HepG2 (cell line): ENCODE measurements around the gene SAPCD2. TPM values are rescaled to one million over a fixed set of nuclear protein-coding genes. Genes with fewer than 3 reads are reported as not detected.

Experiments used
- BRCA1 ChIP-seq: sonication (generic); formaldehyde crosslinking; IDR thresholded peaks from 2 replicates; pipeline ENCODE4 v1.4.0; 2020; ENCODE audit warnings: missing genetic modification reagents
- CERS6 ChIP-seq: sonication (generic); formaldehyde crosslinking; IDR thresholded peaks from 2 replicates; pipeline ENCODE4 v1.5.0; 2020; ENCODE audit warnings: missing genetic modification reagents
- DNMT1 ChIP-seq: sonication (generic); formaldehyde crosslinking; IDR thresholded peaks from 2 replicates; pipeline ENCODE4 v1.5.1; 2020; ENCODE audit warnings: mild to moderate bottlenecking, missing genetic modification reagents
- EED ChIP-seq: sonication (generic); formaldehyde crosslinking; IDR thresholded peaks from 2 replicates; pipeline ENCODE4 v1.5.0; 2020; ENCODE audit warnings: mild to moderate bottlenecking, missing genetic modification reagents
- HNF1B ChIP-seq: sonication (generic); formaldehyde crosslinking; IDR thresholded peaks from 2 replicates; pipeline ENCODE4 v1.5.1; 2020; ENCODE audit warnings: mild to moderate bottlenecking, moderate library complexity, missing genetic modification reagents
- IRF2 ChIP-seq: IDR thresholded peaks from 2 replicates; pipeline ENCODE4 v1.6.1; 2018; ENCODE audit warnings: missing genetic modification reagents, missing compliant biosample characterization
- ISL2 ChIP-seq: sonication (generic); formaldehyde crosslinking; IDR thresholded peaks from 2 replicates; pipeline ENCODE4 v1.5.0; 2020; ENCODE audit warnings: missing genetic modification reagents
- NAIF1 ChIP-seq: sonication (generic); formaldehyde crosslinking; IDR thresholded peaks from 2 replicates; pipeline ENCODE4 v1.5.0; 2020; ENCODE audit warnings: mild to moderate bottlenecking, missing genetic modification reagents, borderline replicate concordance
- NBN ChIP-seq: fragments of 450-650 bp; conservative IDR thresholded peaks from 2 replicates; pipeline ENCODE4 v1.6.1; 2017
- NFYC ChIP-seq: IDR thresholded peaks from 2 replicates; pipeline ENCODE4 v1.6.1; 2016; ENCODE audit warnings: missing genetic modification reagents, missing compliant biosample characterization
- SMC3 ChIP-seq: IDR thresholded peaks from 2 replicates; pipeline ENCODE4 v1.6.1; 2011; ENCODE audit warnings: low read length, improper control_type of control experiment
- SSRP1 ChIP-seq: IDR thresholded peaks from 2 replicates; pipeline ENCODE4 v1.6.1; 2016; ENCODE audit warnings: control low read depth
- STAG1 ChIP-seq: sonication (generic); formaldehyde crosslinking; IDR thresholded peaks from 2 replicates; pipeline ENCODE4 v1.4.0; 2020; ENCODE audit warnings: missing genetic modification reagents
- ZBTB7B ChIP-seq: sonication (generic); formaldehyde crosslinking; IDR thresholded peaks from 2 replicates; pipeline ENCODE4 v1.4.0; 2020; ENCODE audit warnings: missing genetic modification reagents
- ZFP36L1 ChIP-seq: sonication (generic); formaldehyde crosslinking; IDR thresholded peaks from 2 replicates; pipeline ENCODE4 v1.8.0; 2022; ENCODE audit warnings: mild to moderate bottlenecking, missing genetic modification reagents, moderate library complexity
- ZFP91 ChIP-seq: sonication (generic); formaldehyde crosslinking; IDR thresholded peaks from 2 replicates; pipeline ENCODE4 v1.9.0; 2022; ENCODE audit warnings: missing genetic modification reagents, mild to moderate bottlenecking, borderline replicate concordance
- ZNF850 ChIP-seq: sonication (generic); formaldehyde crosslinking; conservative IDR thresholded peaks from 2 replicates; pipeline ENCODE4 v1.9.0; 2021; ENCODE audit warnings: mild to moderate bottlenecking, missing genetic modification reagents
- ZSCAN20 ChIP-seq: sonication (generic); formaldehyde crosslinking; IDR thresholded peaks from 2 replicates; pipeline ENCODE4 v1.4.0; 2020; ENCODE audit warnings: missing genetic modification reagents, mild to moderate bottlenecking, borderline replicate concordance
- polyA plus RNA-seq, 8 experiments: library from polyadenylated mRNA; depleted of rRNA in 3 of 8; stranded (reverse) in 7 of 8; unstranded in 1 of 8; fragments of >200 nt; fragmentation: Illumina TruSeq in 4 of 8; extraction: Trizol in 4 of 8; gene quantifications; 2 replicates each; pipeline versions ENCODE4 v1.2.1 to v1.2.3, GENCODE V29; 2011 to 2016; ENCODE audit warnings: low read depth in 4 of 8, missing spikeins in 1 of 8, mixed read lengths in 1 of 8; ENCODE audit not compliant: insufficient read depth in 1 of 8
- total RNA-seq, 5 experiments: library from RNA; depleted of rRNA; stranded (reverse); fragments of >200 nt; fragmentation: Illumina TruSeq; extraction: Trizol; gene quantifications; 2 replicates each; pipeline ENCODE4 v1.2.3, GENCODE V29; 2016; ENCODE audit warnings: low read depth in 1 of 5
- TF ChIP-seq, protein P1 (sequence below): IDR thresholded peaks from 2 replicates; pipeline ENCODE4 v1.6.1; 2018; ENCODE audit warnings: missing genetic modification reagents
- TF ChIP-seq, protein P2 (sequence below): sonication (generic); formaldehyde crosslinking; IDR thresholded peaks from 2 replicates; pipeline ENCODE4 v1.4.0; 2020; ENCODE audit warnings: mild to moderate bottlenecking, missing genetic modification reagents, borderline replicate concordance

SAPCD2 gene
- total and polyA plus RNA-seq, 2 of the 13 experiments (the other 11 are each of a cell fraction or from before 2014, with no cell fraction given), result 21.9 to 42.8 TPM

- TF ChIP-seq HNF1B, result no peak; the same call in 1 of the 2 replicates
- TF ChIP-seq ZFP91 (CRISPR knock-in tag), result peak; percentile 65
- TF ChIP-seq, protein P1, sequence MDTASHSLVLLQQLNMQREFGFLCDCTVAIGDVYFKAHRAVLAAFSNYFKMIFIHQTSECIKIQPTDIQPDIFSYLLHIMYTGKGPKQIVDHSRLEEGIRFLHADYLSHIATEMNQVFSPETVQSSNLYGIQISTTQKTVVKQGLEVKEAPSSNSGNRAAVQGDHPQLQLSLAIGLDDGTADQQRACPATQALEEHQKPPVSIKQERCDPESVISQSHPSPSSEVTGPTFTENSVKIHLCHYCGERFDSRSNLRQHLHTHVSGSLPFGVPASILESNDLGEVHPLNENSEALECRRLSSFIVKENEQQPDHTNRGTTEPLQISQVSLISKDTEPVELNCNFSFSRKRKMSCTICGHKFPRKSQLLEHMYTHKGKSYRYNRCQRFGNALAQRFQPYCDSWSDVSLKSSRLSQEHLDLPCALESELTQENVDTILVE (CRISPR knock-in tag), result no peak
- TF ChIP-seq NFYC (CRISPR knock-in tag), result no peak
- no peak for TF ChIP-seq NAIF1
- TF ChIP-seq BRCA1 (CRISPR knock-in tag), result no peak
- TF ChIP-seq ISL2 (CRISPR knock-in tag), result peak; percentile 24; the same call in 1 of the 2 replicates
- TF ChIP-seq SMC3, result no peak
- no peak for TF ChIP-seq IRF2 (CRISPR knock-in tag)
- no peak for TF ChIP-seq ZNF850
- no peak for TF ChIP-seq STAG1 (CRISPR knock-in tag)
- TF ChIP-seq, protein P2, sequence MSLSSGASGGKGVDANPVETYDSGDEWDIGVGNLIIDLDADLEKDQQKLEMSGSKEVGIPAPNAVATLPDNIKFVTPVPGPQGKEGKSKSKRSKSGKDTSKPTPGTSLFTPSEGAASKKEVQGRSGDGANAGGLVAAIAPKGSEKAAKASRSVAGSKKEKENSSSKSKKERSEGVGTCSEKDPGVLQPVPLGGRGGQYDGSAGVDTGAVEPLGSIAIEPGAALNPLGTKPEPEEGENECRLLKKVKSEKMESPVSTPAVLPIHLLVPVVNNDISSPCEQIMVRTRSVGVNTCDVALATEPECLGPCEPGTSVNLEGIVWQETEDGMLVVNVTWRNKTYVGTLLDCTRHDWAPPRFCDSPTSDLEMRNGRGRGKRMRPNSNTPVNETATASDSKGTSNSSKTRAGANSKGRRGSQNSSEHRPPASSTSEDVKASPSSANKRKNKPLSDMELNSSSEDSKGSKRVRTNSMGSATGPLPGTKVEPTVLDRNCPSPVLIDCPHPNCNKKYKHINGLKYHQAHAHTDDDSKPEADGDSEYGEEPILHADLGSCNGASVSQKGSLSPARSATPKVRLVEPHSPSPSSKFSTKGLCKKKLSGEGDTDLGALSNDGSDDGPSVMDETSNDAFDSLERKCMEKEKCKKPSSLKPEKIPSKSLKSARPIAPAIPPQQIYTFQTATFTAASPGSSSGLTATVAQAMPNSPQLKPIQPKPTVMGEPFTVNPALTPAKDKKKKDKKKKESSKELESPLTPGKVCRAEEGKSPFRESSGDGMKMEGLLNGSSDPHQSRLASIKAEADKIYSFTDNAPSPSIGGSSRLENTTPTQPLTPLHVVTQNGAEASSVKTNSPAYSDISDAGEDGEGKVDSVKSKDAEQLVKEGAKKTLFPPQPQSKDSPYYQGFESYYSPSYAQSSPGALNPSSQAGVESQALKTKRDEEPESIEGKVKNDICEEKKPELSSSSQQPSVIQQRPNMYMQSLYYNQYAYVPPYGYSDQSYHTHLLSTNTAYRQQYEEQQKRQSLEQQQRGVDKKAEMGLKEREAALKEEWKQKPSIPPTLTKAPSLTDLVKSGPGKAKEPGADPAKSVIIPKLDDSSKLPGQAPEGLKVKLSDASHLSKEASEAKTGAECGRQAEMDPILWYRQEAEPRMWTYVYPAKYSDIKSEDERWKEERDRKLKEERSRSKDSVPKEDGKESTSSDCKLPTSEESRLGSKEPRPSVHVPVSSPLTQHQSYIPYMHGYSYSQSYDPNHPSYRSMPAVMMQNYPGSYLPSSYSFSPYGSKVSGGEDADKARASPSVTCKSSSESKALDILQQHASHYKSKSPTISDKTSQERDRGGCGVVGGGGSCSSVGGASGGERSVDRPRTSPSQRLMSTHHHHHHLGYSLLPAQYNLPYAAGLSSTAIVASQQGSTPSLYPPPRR (CRISPR knock-in tag), result no peak
- TF ChIP-seq NBN, result no peak
- no peak for TF ChIP-seq SSRP1 (CRISPR knock-in tag)
- TF ChIP-seq ZBTB7B (CRISPR knock-in tag), result peak; percentile 52; the same call in 1 of the 2 replicates
- 0 out of 2 replicates have a peak, but pooled peaks have one; percentile 43 for TF ChIP-seq EED (CRISPR knock-in tag)
- no peak for TF ChIP-seq DNMT1 (CRISPR knock-in tag)
- no peak for TF ChIP-seq CERS6
- no peak for TF ChIP-seq ZFP36L1
- TF ChIP-seq ZSCAN20, result no peak
Measured at GRCh38 chr9:137028263-137029057, 41.9 kb downstream of the SAPCD2 start (continued).
